Retina (tissue), 1 donor: ENCODE measurements around the gene USP17L18.
"Not testable (repeated sequence)": the region's sequence is repeated elsewhere in the genome, so short reads cannot be mapped to it uniquely, and the experiment has no call there.

Source experiments
- DNase-seq: peaks from one replicate; pipeline ENCODE4 v3.0.0-alpha.2; 2016

The USP17L18 gene, protein sequence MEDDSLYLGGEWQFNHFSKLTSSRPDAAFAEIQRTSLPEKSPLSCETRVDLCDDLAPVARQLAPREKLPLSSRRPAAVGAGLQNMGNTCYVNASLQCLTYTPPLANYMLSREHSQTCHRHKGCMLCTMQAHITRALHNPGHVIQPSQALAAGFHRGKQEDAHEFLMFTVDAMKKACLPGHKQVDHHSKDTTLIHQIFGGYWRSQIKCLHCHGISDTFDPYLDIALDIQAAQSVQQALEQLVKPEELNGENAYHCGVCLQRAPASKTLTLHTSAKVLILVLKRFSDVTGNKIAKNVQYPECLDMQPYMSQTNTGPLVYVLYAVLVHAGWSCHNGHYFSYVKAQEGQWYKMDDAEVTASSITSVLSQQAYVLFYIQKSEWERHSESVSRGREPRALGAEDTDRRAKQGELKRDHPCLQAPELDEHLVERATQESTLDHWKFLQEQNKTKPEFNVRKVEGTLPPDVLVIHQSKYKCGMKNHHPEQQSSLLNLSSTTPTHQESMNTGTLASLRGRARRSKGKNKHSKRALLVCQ

DNA sequence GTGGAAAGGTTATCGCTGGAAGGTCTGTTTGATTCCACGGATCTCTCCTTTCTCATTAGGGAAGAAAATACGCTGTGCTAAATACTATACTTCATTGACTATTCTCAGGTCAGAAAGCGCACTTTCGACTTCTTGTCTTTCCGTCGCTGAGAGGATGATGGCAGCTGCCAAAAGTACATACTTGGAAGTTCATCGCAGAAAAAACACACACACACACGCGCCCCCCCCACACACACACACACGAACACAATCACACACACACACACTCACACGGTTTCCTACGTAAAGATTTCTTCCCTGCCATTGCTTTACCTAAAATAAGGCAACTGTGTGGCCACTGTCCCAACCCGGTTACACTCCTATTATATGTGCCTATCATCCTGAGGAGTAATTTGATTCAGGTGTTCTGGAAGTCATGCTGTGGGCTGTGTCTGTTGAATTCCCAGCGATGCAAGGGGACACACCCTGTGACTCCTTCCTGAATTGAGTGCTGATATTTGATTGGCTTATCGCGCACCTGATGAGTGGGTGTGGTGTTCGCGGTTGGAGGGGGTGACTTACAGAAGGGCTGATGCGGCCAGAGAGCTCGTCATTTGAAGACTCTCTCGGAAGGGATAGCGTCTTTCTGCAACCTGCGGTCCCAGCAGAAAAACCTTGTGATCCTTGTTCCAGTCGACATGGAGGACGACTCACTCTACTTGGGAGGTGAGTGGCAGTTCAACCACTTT lies at the start of gene USP17L18:
Gene USP17L18 (plus strand): TSS at position 678 of the 728 bp plus-strand sequence. CDS start 0 bp downstream, at position 678.
- peak; percentile 0 for DNase-seq

- DNase-seq: not testable (repeated sequence)
These were observed 38.1 kb upstream of the USP17L18 start, which contains the start of gene USP17L10 for GRCh38 chr4:9210357-9210756. USP17L10 (plus strand) TSS chr4:9210657; CDS start chr4:9210657, 0 bp downstream.

GRCh38 chr4:9214701-9215100 lies 33.7 kb upstream of the USP17L18 start:
- DNase-seq: not testable (repeated sequence)

DNA sequence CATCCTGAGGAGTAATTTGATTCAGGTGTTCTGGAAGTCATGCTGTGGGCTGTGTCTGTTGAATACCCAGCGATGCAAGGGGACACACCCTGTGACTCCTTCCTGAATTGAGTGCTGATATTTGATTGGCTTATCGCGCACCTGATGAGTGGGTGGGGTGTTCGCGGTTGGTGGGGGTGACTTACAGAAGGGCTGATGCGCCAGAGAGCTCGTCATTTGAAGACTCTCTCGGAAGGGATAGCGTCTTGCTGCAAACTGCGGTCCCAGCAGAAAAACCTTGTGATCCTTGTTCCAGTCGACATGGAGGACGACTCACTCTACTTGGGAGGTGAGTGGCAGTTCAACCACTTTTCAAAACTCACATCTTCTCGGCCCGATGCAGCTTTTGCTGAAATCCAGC lies 33.3 kb upstream of the USP17L18 start, which contains the start of gene USP17L11:
Gene USP17L11 (plus strand): TSS at position 301 of the 400 bp plus-strand sequence. CDS start 0 bp downstream, at position 301.
- DNase-seq: not testable (repeated sequence)

DNA sequence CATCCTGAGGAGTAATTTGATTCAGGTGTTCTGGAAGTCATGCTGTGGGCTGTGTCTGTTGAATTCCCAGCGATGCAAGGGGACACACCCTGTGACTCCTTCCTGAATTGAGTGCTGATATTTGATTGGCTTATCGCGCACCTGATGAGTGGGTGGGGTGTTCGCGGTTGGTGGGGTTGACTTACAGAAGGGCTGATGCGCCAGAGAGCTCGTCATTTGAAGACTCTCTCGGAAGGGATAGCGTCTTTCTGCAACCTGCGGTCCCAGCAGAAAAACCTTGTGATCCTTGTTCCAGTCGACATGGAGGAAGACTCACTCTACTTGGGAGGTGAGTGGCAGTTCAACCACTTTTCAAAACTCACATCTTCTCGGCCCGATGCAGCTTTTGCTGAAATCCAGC lies 28.6 kb upstream of the USP17L18 start, which contains the start of gene USP17L12:
Gene USP17L12 (plus strand): TSS at position 301 of the 400 bp plus-strand sequence. CDS start 0 bp downstream, at position 301.
- DNase-seq: not testable (repeated sequence)

DNA sequence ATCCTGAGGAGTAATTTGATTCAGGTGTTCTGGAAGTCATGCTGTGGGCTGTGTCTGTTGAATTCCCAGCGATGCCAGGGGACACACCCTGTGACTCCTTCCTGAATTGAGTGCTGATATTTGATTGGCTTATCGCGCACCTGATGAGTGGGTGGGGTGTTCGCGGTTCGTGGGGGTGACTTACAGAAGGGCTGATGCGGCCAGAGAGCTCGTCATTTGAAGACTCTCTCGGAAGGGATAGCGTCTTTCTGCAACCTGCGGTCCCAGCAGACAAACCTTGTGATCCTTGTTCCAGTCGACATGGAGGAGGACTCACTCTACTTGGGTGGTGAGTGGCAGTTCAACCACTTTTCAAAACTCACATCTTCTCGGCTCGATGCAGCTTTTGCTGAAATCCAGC lies 23.8 kb upstream of the USP17L18 start, which contains the start of gene USP17L13:
Gene USP17L13 (plus strand): TSS at position 301 of the 400 bp plus-strand sequence. CDS start 0 bp downstream, at position 301.
- not testable (repeated sequence) for DNase-seq

DNA sequence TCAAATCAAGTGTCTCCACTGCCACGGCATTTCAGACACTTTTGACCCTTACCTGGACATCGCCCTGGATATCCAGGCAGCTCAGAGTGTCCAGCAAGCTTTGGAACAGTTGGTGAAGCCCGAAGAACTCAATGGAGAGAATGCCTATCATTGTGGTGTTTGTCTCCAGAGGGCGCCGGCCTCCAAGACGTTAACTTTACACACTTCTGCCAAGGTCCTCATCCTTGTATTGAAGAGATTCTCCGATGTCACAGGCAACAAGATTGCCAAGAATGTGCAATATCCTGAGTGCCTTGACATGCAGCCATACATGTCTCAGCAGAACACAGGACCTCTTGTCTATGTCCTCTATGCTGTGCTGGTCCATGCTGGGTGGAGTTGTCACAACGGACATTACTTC lies 18.2 kb upstream of the USP17L18 start:
- DNase-seq: not testable (repeated sequence)

DNA sequence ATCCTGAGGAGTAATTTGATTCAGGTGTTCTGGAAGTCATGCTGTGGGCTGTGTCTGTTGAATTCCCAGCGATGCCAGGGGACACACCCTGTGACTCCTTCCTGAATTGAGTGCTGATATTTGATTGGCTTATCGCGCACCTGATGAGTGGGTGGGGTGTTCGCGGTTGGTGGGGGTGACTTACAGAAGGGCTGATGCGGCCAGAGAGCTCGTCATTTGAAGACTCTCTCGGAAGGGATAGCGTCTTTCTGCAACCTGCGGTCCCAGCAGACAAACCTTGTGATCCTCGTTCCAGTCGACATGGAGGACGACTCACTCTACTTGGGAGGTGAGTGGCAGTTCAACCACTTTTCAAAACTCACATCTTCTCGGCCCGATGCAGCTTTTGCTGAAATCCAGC lies 14.3 kb upstream of the USP17L18 start, which contains the start of gene USP17L15:
Gene USP17L15 (plus strand): TSS at position 301 of the 400 bp plus-strand sequence. CDS start 0 bp downstream, at position 301.
- not testable (repeated sequence) for DNase-seq

- not testable (repeated sequence) for DNase-seq
These were observed 10.0 kb upstream of the USP17L18 start for GRCh38 chr4:9238461-9238860.

DNA sequence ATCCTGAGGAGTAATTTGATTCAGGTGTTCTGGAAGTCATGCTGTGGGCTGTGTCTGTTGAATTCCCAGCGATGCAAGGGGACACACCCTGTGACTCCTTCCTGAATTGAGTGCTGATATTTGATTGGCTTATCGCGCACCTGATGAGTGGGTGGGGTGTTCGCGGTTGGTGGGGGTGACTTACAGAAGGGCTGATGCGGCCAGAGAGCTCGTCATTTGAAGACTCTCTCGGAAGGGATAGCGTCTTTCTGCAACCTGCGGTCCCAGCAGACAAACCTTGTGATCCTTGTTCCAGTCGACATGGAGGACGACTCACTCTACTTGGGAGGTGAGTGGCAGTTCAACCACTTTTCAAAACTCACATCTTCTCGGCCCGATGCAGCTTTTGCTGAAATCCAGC lies 4.9 kb upstream of the USP17L18 start, which contains the start of gene USP17L17:
Gene USP17L17 (plus strand): TSS at position 301 of the 400 bp plus-strand sequence. CDS start 0 bp downstream, at position 301.
- DNase-seq: not testable (repeated sequence)

GRCh38 chr4:9253078-9253477 lies 4.6 kb downstream of the USP17L18 start, which contains the start of gene USP17L19:
USP17L19 (plus strand) TSS chr4:9253378; CDS start chr4:9253378, 0 bp downstream.
- DNase-seq: not testable (repeated sequence)

DNA sequence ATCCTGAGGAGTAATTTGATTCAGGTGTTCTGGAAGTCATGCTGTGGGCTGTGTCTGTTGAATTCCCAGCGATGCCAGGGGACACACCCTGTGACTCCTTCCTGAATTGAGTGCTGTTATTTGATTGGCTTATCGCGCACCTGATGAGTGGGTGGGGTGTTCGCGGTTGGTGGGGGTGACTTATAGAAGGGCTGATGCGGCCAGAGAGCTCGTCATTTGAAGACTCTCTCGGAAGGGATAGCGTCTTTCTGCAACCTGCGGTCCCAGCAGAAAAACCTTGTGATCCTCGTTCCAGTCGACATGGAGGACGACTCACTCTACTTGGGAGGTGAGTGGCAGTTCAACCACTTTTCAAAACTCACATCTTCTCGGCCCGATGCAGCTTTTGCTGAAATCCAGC lies 9.4 kb downstream of the USP17L18 start, which contains the start of gene USP17L20:
Gene USP17L20 (plus strand): TSS at position 301 of the 400 bp plus-strand sequence. CDS start 0 bp downstream, at position 301.
- not testable (repeated sequence) for DNase-seq

- DNase-seq: not testable (repeated sequence)
These were observed 14.1 kb downstream of the USP17L18 start, which contains the start of gene USP17L21 for GRCh38 chr4:9262572-9262971. USP17L21 (plus strand) TSS chr4:9262872; CDS start chr4:9262872, 0 bp downstream.

GRCh38 chr4:9267319-9267718 lies 18.9 kb downstream of the USP17L18 start, which contains the start of gene USP17L22:
USP17L22 (plus strand) TSS chr4:9267619; CDS start chr4:9267619, 0 bp downstream.
- not testable (repeated sequence) for DNase-seq

GRCh38 chr4:9271719-9272118 lies 23.3 kb downstream of the USP17L18 start:
- DNase-seq: not testable (repeated sequence)
